VCaP (cell line): Measurements from ENCODE around the gene PPP1CA.

Source experiments
- H3K27ac ChIP-seq: fragments of 450-650 bp; 2 replicates; pipeline ENCODE4 v1.5.1; 2017
- CTCF ChIP-seq: fragments of 450-650 bp; conservative IDR thresholded peaks from 2 replicates; pipeline ENCODE4 v1.5.1; 2017; ENCODE audit warnings: mild to moderate bottlenecking, moderate library complexity

PPP1CA gene

GRCh38 chr11:67349457-67349856 lies 52.2 kb downstream of the PPP1CA start:
- no peak for TF ChIP-seq CTCF
- no peak overlapping the region for H3K27ac ChIP-seq

GRCh38 chr11:67349036-67349435 lies 52.6 kb downstream of the PPP1CA start:
- H3K27ac ChIP-seq, result no peak overlapping the region
- no peak for TF ChIP-seq CTCF
